ENCODE measurements around the gene MEIS2.

Gene MEIS2

GRCh38 chr15:36899696-36900095 lies 200.7 kb downstream of the MEIS2 start:
- no peak for TF ChIP-seq CTCF (IDR thresholded peaks at IDR 0.05; ENCODE audit: control extremely low read depth, extremely low read depth, low read depth, missing control alignments)
- ChIA-PET POLR2A (no interaction called here), CTCF (interaction anchor here (1.3 to 1.6 kb wide), 4 partner anchors 9 to 21 kb away, joined by 3 to 6 read pairs (median 3); no protein-coding TSS in a partner anchor)
- DNase-seq (ENCODE audit: extremely low spot score): no peak

- DNase-seq (ENCODE audit: extremely low spot score): no peak
- CTCF ChIA-PET: interaction anchor here (1.0 to 1.9 kb wide), 5 partner anchors 10 to 22 kb away, joined by 3 to 5 read pairs (median 3); no protein-coding TSS in a partner anchor
- POLR2A ChIA-PET: interaction anchor here (0.7 kb wide), 1 partner anchor 26 kb away, joined by 3 read pairs; no protein-coding TSS in a partner anchor
- TF ChIP-seq CTCF (IDR thresholded peaks at IDR 0.05; ENCODE audit: control extremely low read depth, extremely low read depth, low read depth, missing control alignments): no peak
Observed at GRCh38 chr15:36898536-36899126, 201.7 kb downstream of the MEIS2 start.

DNA sequence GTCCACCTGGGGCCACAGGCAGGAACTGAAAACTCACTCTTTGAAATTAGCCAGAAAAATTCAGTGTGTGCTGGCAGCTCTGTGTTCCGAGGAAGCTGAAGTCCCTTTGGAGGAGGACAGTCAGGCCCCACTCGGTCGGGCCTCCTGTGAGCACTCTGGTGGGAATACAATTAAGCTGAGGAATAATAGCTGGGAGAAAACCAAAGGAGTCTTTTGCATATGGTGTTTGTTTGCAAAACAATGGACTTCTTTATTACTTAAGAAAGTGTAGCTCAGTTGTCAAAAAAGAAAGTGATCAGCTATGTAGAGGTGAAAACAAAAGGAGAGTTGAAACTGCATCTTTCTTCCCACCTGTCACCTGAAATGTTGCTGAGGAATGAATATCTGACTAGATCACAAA lies 202.5 kb downstream of the MEIS2 start:
- DNase-seq (ENCODE audit: extremely low spot score): no peak
- ChIA-PET POLR2A (no interaction called here), CTCF (interaction anchor here (1.0 to 1.9 kb wide), 2 partner anchors 14 to 21 kb away, joined by 3 to 5 read pairs; no protein-coding TSS in a partner anchor)
- no peak for TF ChIP-seq CTCF (IDR thresholded peaks at IDR 0.05; ENCODE audit: control extremely low read depth, extremely low read depth, low read depth, missing control alignments)

DNA sequence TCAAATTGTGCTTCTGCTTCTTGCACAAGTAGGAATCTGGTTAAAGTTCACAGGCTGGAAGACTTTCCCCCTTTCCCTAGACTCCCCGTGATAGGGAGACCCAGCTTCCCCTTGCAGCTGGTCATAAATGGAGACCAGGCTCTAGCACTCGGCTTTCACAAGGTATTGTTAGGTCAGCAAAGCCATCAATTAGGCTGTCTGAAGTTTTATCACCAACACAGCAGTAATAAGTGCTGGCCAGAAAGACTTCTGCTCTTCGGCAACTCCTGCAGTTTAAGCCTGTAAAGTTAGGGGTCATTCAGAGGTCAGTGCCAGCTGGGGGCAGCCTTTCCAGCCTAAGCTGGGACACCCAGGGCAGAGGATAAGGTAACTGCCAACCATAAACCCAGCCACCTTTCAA lies 203.4 kb downstream of the MEIS2 start:
- no peak for DNase-seq (ENCODE audit: extremely low spot score)
- ChIA-PET CTCF (interaction anchor here (1.9 kb wide), 1 partner anchor 20 kb away, joined by 5 read pairs; no protein-coding TSS in a partner anchor), POLR2A (no interaction called here)
- TF ChIP-seq CTCF (IDR thresholded peaks at IDR 0.05; ENCODE audit: control extremely low read depth, extremely low read depth, low read depth, missing control alignments): no peak

GRCh38 chr15:36894075-36894474 lies 206.3 kb downstream of the MEIS2 start:
- no peak for TF ChIP-seq CTCF (IDR thresholded peaks at IDR 0.05; ENCODE audit: control extremely low read depth, extremely low read depth, low read depth, missing control alignments)
- POLR2A ChIA-PET: no interaction called here
- DNase-seq (ENCODE audit: extremely low spot score): no peak
- CTCF ChIA-PET: interaction anchor here (1.0 to 1.7 kb wide), 4 partner anchors 11 to 215 kb away, joined by 3 to 14 read pairs (median 4); no protein-coding TSS in a partner anchor

- DNase-seq (ENCODE audit: extremely low spot score): no peak
- CTCF ChIA-PET: interaction anchor here (1.0 to 1.8 kb wide), 5 partner anchors 10 to 215 kb away, joined by 3 to 14 read pairs (median 4); no protein-coding TSS in a partner anchor
- TF ChIP-seq CTCF (IDR thresholded peaks at IDR 0.05; ENCODE audit: control extremely low read depth, extremely low read depth, low read depth, missing control alignments): no peak
- POLR2A ChIA-PET: no interaction called here
Observed at GRCh38 chr15:36893276-36893675, 207.1 kb downstream of the MEIS2 start.

Data from GM10248 (cell line).